Smooth muscle cell (in vitro differentiated cells): ENCODE results near the gene FGF3. TPM values are rescaled to one million over a fixed set of nuclear protein-coding genes. Genes with fewer than 3 reads are reported as not detected.

ENCODE experiments used
- DNase-seq: peaks from one replicate; lab custom pipeline; 2025; ENCODE audit not compliant: unreplicated experiment; lab: John Stamatoyannopoulos, UW
- H2AFZ ChIP-seq: fragments of 200-600 bp; sonication (generic); 2 replicates; pipeline ENCODE4 v1.6.0; 2016; ENCODE audit warnings: antibody characterized with exemption, low read depth, mild to moderate bottlenecking
- H3F3A ChIP-seq: fragments of 200-600 bp; sonication (generic); 2 replicates; pipeline ENCODE4 v1.6.0; 2017; ENCODE audit warnings: antibody characterized with exemption, low read depth
- H3K27ac ChIP-seq: fragments of 200-600 bp; sonication (generic); 2 replicates; pipeline ENCODE4 v1.5.1; 2016; ENCODE audit warnings: low read depth, mild to moderate bottlenecking
- H3K27me3 ChIP-seq: fragments of 200-600 bp; sonication (generic); 2 replicates; pipeline ENCODE4 v1.6.1; 2016; ENCODE audit warnings: low read depth, mild to moderate bottlenecking
- H3K36me3 ChIP-seq: fragments of 200-600 bp; sonication (generic); 2 replicates; pipeline ENCODE4 v1.5.1; 2016; ENCODE audit warnings: low read depth
- H3K4me1 ChIP-seq: fragments of 200-600 bp; sonication (generic); 2 replicates; pipeline ENCODE4 v1.5.1; 2016; ENCODE audit warnings: low read depth
- H3K4me2 ChIP-seq: fragments of 200-600 bp; sonication (generic); 2 replicates; pipeline ENCODE4 v1.6.0; 2016; ENCODE audit warnings: mild to moderate bottlenecking
- H3K4me3 ChIP-seq: fragments of 200-600 bp; sonication (generic); 2 replicates; pipeline ENCODE4 v1.5.1; 2016; ENCODE audit warnings: mild to moderate bottlenecking
- H3K79me2 ChIP-seq: fragments of 200-600 bp; sonication (generic); 2 replicates; pipeline ENCODE4 v1.6.0; 2016; ENCODE audit warnings: low read depth, mild to moderate bottlenecking
- H3K9ac ChIP-seq: fragments of 200-600 bp; sonication (generic); 2 replicates; pipeline ENCODE4 v1.6.0; 2016; ENCODE audit warnings: low read depth
- H3K9me3 ChIP-seq: fragments of 200-600 bp; sonication (generic); replicated peaks from 2 replicates; pipeline ENCODE4 v1.5.1; 2016; ENCODE audit warnings: low read depth
- H4K20me1 ChIP-seq: fragments of 200-600 bp; sonication (generic); 2 replicates; pipeline ENCODE4 v1.6.0; 2016; ENCODE audit warnings: low read depth
- WGBS: methylation state at CpG from one replicate; pipeline ENCODE4 v1.1.7; 2016; ENCODE audit warnings: low lambda C conversion rate; 5-methylcytosine and 5-hydroxymethylcytosine counted together
- polyA plus RNA-seq: library from polyadenylated mRNA; unstranded; fragments of >200 nt; fragmentation: Nextera tagmentation; extraction: Ambion mirVana; gene quantifications from 2 replicates; pipeline ENCODE4 v1.2.1, GENCODE V29; 2016
- total RNA-seq: library from RNA; depleted of rRNA; stranded (reverse); fragments of >200 nt; gene quantifications from 2 replicates; pipeline ENCODE4 v1.2.3, GENCODE V29; 2014
- TF ChIP-seq, protein P1 (sequence below): fragments of 200-600 bp; sonication (generic); IDR thresholded peaks from 2 replicates; pipeline ENCODE4 v1.5.1; 2017; ENCODE audit warnings: borderline replicate concordance, mild to moderate bottlenecking, antibody characterized with exemption; ENCODE audit not compliant: insufficient read depth, poor library complexity, severe bottlenecking

The FGF3 gene
- total and polyA plus RNA-seq, 2 experiments from 2014 or later: not detected

DNA sequence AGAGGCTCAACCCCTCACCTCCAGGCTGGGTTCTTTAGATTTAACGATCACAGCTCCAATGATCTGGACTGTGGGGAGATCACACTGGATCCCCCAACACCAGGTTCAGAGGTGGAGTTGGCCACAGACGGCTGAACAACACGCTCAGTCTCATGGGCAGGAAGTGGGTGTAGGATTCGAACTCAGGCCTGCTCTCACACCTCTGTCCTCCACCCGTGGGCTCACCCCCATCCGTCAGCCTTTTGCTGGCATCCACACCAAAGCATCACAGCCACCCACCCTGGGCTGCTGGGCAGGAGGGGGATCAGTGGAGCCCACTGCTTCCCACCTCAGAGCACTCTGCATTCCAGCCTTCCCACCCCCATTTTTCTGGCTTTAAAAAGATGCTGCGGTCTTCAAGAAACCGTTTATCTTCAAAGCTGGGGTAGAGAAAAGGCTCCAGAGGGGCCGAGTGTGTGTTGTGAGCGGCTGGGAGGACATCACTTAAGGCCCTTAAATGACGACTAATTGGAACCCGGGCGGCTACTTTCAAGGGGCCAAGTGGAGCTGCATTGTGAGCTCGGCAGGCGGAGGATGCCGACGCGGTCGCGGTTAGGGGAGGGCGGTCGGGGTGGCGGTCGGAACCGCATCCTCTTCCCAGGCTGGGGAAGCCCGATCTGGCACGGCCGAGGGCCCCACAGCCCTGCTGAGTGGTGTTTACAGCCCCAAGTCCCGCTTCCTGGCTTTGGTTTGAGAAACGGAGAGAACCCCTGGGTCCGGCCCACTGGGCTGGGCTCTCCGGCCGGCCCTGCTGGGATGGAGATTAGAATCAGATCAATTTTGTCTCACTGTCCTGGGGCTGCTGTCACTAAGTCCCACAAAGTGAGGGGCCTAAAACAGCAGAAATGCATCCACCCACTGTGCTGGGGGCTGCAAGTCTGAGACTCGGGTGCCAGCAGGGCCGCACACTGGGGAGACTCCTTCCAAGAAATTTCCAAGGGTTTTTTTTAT is 15.9 kb upstream of the FGF3 start:
- WGBS: 77% methylated on average over 35 of the region's 35 CpGs
- Histone ChIP-seq H3K27me3 (peaks cover 18% of the 10 kb centered on the region), H3K79me2 (no peaks in the 10 kb centered on the region), H3K9ac (no peak overlapping the region), H3K4me2 (no peak overlapping the region), H3K27ac (no peak overlapping the region), H3K4me3 (no peak overlapping the region), H3K4me1 (peaks cover 11% of the 10 kb centered on the region), H3K9me3 (no peaks in the 10 kb centered on the region), H2AFZ (no peak overlapping the region), H3F3A (no peaks in the 10 kb centered on the region), H4K20me1 (no peaks in the 10 kb centered on the region), H3K36me3 (no peaks in the 10 kb centered on the region)
- TF ChIP-seq, protein P1, sequence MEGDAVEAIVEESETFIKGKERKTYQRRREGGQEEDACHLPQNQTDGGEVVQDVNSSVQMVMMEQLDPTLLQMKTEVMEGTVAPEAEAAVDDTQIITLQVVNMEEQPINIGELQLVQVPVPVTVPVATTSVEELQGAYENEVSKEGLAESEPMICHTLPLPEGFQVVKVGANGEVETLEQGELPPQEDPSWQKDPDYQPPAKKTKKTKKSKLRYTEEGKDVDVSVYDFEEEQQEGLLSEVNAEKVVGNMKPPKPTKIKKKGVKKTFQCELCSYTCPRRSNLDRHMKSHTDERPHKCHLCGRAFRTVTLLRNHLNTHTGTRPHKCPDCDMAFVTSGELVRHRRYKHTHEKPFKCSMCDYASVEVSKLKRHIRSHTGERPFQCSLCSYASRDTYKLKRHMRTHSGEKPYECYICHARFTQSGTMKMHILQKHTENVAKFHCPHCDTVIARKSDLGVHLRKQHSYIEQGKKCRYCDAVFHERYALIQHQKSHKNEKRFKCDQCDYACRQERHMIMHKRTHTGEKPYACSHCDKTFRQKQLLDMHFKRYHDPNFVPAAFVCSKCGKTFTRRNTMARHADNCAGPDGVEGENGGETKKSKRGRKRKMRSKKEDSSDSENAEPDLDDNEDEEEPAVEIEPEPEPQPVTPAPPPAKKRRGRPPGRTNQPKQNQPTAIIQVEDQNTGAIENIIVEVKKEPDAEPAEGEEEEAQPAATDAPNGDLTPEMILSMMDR: no peak
- DNase-seq: no peak

GRCh38 chr11:69834251-69834650 is 15.0 kb upstream of the FGF3 start:
- DNase-seq: no peak
- Histone ChIP-seq H3K79me2 (no peaks in the 10 kb centered on the region), H3K9me3 (no peaks in the 10 kb centered on the region), H3K36me3 (no peaks in the 10 kb centered on the region), H2AFZ (no peak overlapping the region), H3K27me3 (peaks cover 18% of the 10 kb centered on the region), H3K4me1 (peaks cover 13% of the 10 kb centered on the region), H3F3A (no peaks in the 10 kb centered on the region), H3K4me3 (no peak overlapping the region), H3K27ac (no peak overlapping the region), H3K4me2 (no peak overlapping the region), H4K20me1 (no peaks in the 10 kb centered on the region), H3K9ac (no peak overlapping the region)
- WGBS: 97% methylated on average over 12 of the region's 12 CpGs
- TF ChIP-seq, protein P1: no peak

DNA sequence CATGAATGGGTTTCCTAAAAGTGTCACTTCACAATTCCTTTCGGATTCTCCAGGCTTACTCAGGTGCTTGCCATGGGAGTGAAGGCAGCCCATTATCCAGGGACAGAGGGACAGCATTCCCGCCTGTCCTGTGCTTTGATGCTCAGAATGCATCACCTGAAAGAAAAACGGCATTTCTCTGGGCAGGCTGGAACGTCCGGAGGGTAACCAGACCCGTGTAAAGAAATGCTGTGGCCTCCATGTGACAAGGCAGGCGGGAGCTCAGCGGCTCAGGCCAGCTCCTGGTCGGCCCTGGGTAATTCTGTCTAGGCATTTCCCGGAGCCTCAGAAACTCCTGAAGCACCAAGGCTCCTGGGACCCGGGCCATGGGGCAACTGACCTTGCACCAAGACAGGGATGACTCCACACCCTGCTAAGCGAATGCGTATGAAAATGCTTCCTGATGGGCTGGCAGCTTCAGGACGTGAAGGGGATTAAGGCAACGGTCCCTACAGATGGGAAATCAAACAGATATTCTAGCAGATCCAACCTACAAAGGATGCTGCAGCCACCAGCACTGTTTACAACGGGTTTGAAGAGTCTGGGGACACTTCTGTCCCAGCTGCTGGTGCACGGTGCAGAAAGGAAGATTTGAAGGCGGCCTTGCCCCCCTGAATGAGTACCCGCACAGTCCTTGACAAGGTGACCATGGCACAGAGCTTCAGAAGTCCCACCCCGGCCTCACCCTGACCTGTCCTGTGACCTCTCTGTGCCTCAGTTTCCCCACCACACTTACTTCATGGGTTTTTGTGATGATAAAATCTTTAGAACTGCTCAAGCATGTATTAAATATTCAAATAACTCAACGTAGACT is 13.6 kb upstream of the FGF3 start:
- H3K9me3 ChIP-seq: no peaks in the 10 kb centered on the region
- no peaks in the 10 kb centered on the region for H3K36me3 ChIP-seq
- H3K4me3 ChIP-seq: no peak overlapping the region
- peaks cover 26% of the 10 kb centered on the region for H3K4me1 ChIP-seq
- WGBS: 49% methylated on average over 21 of the region's 21 CpGs
- no peaks in the 10 kb centered on the region for H3F3A ChIP-seq
- no peak for DNase-seq
- no peak overlapping the region for H2AFZ ChIP-seq
- TF ChIP-seq, protein P1: no peak
- no peaks in the 10 kb centered on the region for H4K20me1 ChIP-seq
- H3K27ac ChIP-seq: no peak overlapping the region
- H3K9ac ChIP-seq: no peak overlapping the region
- no peaks in the 10 kb centered on the region for H3K79me2 ChIP-seq
- H3K4me2 ChIP-seq: no peak overlapping the region
- H3K27me3 ChIP-seq: peaks cover 18% of the 10 kb centered on the region
